Fibroblast of lung (primary cell): ENCODE data around the gene PLEKHA6. TPM values are rescaled to one million over a fixed set of nuclear protein-coding genes. Genes with fewer than 3 reads are reported as not detected.
"Not testable (repeated sequence)": the region's sequence is repeated elsewhere in the genome, so short reads cannot be mapped to it uniquely, and the experiment has no call there.

ENCODE experiments used
- DNase-seq, 2 donors: peaks; one replicate each; pipeline versions ENCODE4 v3.0.0 to v3.0.0-alpha.2; 2010; ENCODE audit warnings: low read depth in 2 of 2
- H2AFZ ChIP-seq: 2 replicates; pipeline ENCODE4 v1.5.1; 2012; ENCODE audit warnings: low read length, control low read depth, inconsistent platforms
- H3K27ac ChIP-seq: 2 replicates; pipeline ENCODE4 v1.5.1; 2011; ENCODE audit warnings: low read length, control low read depth; ENCODE audit not compliant: insufficient read depth
- H3K27me3 ChIP-seq: 2 replicates; pipeline ENCODE4 v1.5.1; 2011; ENCODE audit warnings: mild to moderate bottlenecking, low read length; ENCODE audit not compliant: control insufficient read depth, insufficient read depth
- H3K36me3 ChIP-seq: 2 replicates; pipeline ENCODE4 v1.5.1; 2011; ENCODE audit warnings: low read length; ENCODE audit not compliant: control insufficient read depth, insufficient read depth
- H3K4me1 ChIP-seq: 2 replicates; pipeline ENCODE4 v1.5.1; 2011; ENCODE audit warnings: low read length; ENCODE audit not compliant: control insufficient read depth, insufficient read depth; ENCODE audit errors: extremely low read depth
- H3K4me2 ChIP-seq: 2 replicates; pipeline ENCODE4 v1.5.1; 2011; ENCODE audit warnings: low read length, control low read depth; ENCODE audit not compliant: insufficient read depth; ENCODE audit errors: extremely low read depth
- H3K4me3 ChIP-seq, 4 experiments: fragments of 200-600 bp in 1 of 4; sonication (generic) in 1 of 4; replicated peaks in 1 of 4; 2 replicates each; pipeline ENCODE4 v1.5.1; 2011 to 2016; ENCODE audit warnings: low read length in 4 of 4, low read depth in 3 of 4, mild to moderate bottlenecking in 3 of 4, control low read depth in 2 of 4, inconsistent platforms in 1 of 4, mixed read lengths in 1 of 4; ENCODE audit not compliant: insufficient read depth in 1 of 4; ENCODE audit errors: control extremely low read depth in 1 of 4
- H3K79me2 ChIP-seq: 2 replicates; pipeline ENCODE4 v1.5.1; 2012; ENCODE audit warnings: mild to moderate bottlenecking, low read length, inconsistent platforms; ENCODE audit not compliant: control insufficient read depth, insufficient read depth
- H3K9ac ChIP-seq: 2 replicates; pipeline ENCODE4 v1.5.1; 2011; ENCODE audit warnings: mild to moderate bottlenecking, low read length, control low read depth; ENCODE audit not compliant: insufficient read depth
- H3K9me3 ChIP-seq: 2 replicates; pipeline ENCODE4 v1.5.1; 2012; ENCODE audit warnings: low read depth, low read length; ENCODE audit not compliant: control insufficient read depth, insufficient read depth
- H4K20me1 ChIP-seq: 2 replicates; pipeline ENCODE4 v1.5.1; 2011; ENCODE audit warnings: low read length; ENCODE audit not compliant: control insufficient read depth, insufficient read depth; ENCODE audit errors: extremely low read depth
- EZH2 ChIP-seq: IDR thresholded peaks from 2 replicates; pipeline ENCODE4 v1.5.1; 2012; ENCODE audit warnings: low read length, control low read depth, mild to moderate bottlenecking; ENCODE audit errors: missing control alignments
- polyA plus RNA-seq, 2 donors: library from polyadenylated mRNA; depleted of rRNA in 1 of 2; stranded (reverse) in 1 of 2; unstranded in 1 of 2; fragments of >200 nt; gene quantifications; 2 replicates each; pipeline ENCODE4 v1.2.1, GENCODE V29; 2011 to 2012; ENCODE audit warnings: missing spikeins in 1 of 2
- total RNA-seq: library from RNA; depleted of rRNA; stranded (reverse); fragments of >200 nt; gene quantifications from 2 replicates; pipeline ENCODE4 v1.2.1, GENCODE V29; 2014
- TF ChIP-seq, protein P1 (sequence below), 2 donors: IDR thresholded peaks in 1 of 2; conservative IDR thresholded peaks in 1 of 2; 1 replicate in 1 of 2; 2 replicates in 1 of 2; pipeline ENCODE4 v1.5.1; 2011 to 2012; ENCODE audit warnings: low read length in 2 of 2, control low read depth in 1 of 2, inconsistent platforms in 1 of 2, low read depth in 1 of 2, mild to moderate bottlenecking in 1 of 2

Gene PLEKHA6
- total and polyA plus RNA-seq, 2 donors (not counting 1 experiment from before 2014, with no cell fraction given) = 3.8 to 4.3 TPM

DNA sequence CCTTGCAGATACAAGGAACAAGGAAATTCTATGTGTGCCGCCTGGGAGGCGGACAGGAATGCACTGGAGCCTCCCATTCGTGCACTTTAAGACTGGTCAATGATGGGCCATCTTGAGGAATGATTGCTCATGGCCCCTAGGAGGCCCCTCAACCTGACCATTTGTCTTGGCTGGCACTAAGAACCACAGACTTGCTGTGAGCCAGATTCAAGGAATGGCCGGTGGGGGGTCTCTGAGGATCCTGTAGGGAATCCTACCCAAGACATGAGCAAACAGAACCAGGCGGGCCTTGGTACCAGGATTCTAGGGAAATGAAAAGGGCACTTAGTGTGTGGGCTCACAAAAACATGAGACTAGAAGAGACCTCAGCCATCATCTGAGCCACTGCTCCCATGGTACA is 117.8 kb downstream of the PLEKHA6 start:
- Histone ChIP-seq H3K36me3 (no peaks in the 10 kb centered on the region), H3K4me1 (no peaks in the 10 kb centered on the region), H4K20me1 (no peaks in the 10 kb centered on the region), H3K27ac (no peak overlapping the region), H3K9ac (no peak overlapping the region), H2AFZ (no peak overlapping the region), H3K4me2 (no peak overlapping the region), H3K9me3 (no peaks in the 10 kb centered on the region), H3K27me3 (peaks cover 3% of the 10 kb centered on the region), H3K4me3 (no peak overlapping the region), H3K79me2 (no peaks in the 10 kb centered on the region)
- no peak for TF ChIP-seq EZH2
- TF ChIP-seq, protein P1, sequence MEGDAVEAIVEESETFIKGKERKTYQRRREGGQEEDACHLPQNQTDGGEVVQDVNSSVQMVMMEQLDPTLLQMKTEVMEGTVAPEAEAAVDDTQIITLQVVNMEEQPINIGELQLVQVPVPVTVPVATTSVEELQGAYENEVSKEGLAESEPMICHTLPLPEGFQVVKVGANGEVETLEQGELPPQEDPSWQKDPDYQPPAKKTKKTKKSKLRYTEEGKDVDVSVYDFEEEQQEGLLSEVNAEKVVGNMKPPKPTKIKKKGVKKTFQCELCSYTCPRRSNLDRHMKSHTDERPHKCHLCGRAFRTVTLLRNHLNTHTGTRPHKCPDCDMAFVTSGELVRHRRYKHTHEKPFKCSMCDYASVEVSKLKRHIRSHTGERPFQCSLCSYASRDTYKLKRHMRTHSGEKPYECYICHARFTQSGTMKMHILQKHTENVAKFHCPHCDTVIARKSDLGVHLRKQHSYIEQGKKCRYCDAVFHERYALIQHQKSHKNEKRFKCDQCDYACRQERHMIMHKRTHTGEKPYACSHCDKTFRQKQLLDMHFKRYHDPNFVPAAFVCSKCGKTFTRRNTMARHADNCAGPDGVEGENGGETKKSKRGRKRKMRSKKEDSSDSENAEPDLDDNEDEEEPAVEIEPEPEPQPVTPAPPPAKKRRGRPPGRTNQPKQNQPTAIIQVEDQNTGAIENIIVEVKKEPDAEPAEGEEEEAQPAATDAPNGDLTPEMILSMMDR (conservative IDR thresholded peaks at IDR 0.05 in 1 of 2, IDR thresholded peaks at IDR 0.05 in 1 of 2; ENCODE audit: low read depth in 1 of 2, low read length in 2 of 2) = no peak
- DNase-seq = no peak

DNA sequence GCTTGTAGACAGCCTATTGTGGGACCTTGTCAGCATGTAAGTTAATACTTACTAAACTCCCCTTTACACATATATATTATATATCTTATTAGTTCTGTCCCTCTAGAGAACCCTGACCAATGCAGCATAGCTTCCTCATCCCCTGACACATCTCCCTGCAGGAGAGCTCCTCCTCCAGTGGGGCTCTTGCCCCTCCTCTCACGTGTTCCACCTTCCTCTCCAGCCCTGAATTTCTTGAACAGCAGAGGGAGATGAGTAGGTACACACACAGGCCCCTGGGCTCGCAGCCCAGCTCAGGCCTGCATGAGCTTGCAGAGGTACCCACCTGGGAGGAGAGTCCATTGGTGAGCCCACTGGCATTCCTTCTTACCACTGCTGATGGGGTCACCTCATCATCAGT is 118.7 kb downstream of the PLEKHA6 start:
- Histone ChIP-seq H2AFZ (no peak overlapping the region), H3K27ac (no peak overlapping the region), H3K27me3 (no peaks in the 10 kb centered on the region), H3K9me3 (no peaks in the 10 kb centered on the region), H3K4me2 (no peak overlapping the region), H3K9ac (no peak overlapping the region), H4K20me1 (no peaks in the 10 kb centered on the region), H3K36me3 (no peaks in the 10 kb centered on the region), H3K4me3 (no peak overlapping the region), H3K79me2 (no peaks in the 10 kb centered on the region), H3K4me1 (no peaks in the 10 kb centered on the region)
- TF ChIP-seq, protein P1 (conservative IDR thresholded peaks at IDR 0.05 in 1 of 2, IDR thresholded peaks at IDR 0.05 in 1 of 2; ENCODE audit: low read depth in 1 of 2, low read length in 2 of 2) = no peak
- no peak for TF ChIP-seq EZH2
- no peak for DNase-seq

DNA sequence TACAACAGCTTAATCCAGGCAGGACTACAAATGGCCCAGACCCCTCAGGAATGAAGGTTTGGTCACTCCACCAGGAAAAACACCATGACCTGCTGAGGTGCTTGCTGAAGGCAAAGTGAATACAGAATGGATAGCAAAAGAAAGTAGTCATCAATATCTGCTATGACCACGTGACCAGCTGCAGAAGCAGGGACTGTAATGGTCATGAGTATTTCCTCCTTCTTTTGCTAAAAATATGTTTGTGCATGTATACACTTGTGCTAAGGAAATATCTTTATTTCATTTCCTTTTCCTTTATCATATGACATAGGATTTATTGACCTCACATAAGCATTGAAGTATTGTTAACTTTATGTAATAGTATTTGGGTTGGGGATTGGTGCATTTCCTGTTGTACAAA is 119.5 kb downstream of the PLEKHA6 start:
- Histone ChIP-seq H3K36me3 (no peaks in the 10 kb centered on the region), H3K9ac (no peak overlapping the region)

DNA sequence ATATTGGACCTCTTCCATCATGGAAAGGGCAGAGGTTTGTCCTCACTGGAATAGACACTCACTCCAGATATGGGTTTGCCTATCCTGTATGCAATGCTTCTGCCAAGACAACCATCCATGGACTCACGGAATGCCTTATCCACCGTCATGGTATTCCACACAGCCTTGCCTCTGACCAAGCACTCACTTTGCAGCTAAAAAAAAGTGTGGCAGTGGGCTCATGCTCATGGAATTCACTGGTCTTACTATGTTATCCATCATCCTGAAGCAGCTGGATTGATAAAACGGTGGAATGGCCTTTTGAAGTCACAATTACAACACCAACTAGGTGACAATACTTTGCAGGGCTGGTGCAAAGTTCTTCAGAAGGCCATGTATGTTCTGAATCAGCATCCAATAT is 120.3 kb downstream of the PLEKHA6 start:
- not testable (repeated sequence) for H4K20me1 ChIP-seq, H3K4me2 ChIP-seq, DNase-seq, H3K27me3 ChIP-seq, H3K36me3 ChIP-seq, H3K27ac ChIP-seq, H3K79me2 ChIP-seq, H2AFZ ChIP-seq, H3K9ac ChIP-seq, H3K4me3 ChIP-seq, H3K9me3 ChIP-seq, H3K4me1 ChIP-seq

More for the DNA sequence above, 119.5 kb downstream of the PLEKHA6 start:
- H3K4me1 ChIP-seq = no peaks in the 10 kb centered on the region
- no peaks in the 10 kb centered on the region for H3K27me3 ChIP-seq
- no peak overlapping the region for H3K4me3 ChIP-seq
- H2AFZ ChIP-seq = no peak overlapping the region
- H3K27ac ChIP-seq = no peak overlapping the region
- DNase-seq = no peak
- H3K4me2 ChIP-seq = no peak overlapping the region
- H3K9me3 ChIP-seq = no peaks in the 10 kb centered on the region
- no peak for TF ChIP-seq EZH2
- H4K20me1 ChIP-seq = no peaks in the 10 kb centered on the region
- H3K79me2 ChIP-seq = no peaks in the 10 kb centered on the region

DNA sequence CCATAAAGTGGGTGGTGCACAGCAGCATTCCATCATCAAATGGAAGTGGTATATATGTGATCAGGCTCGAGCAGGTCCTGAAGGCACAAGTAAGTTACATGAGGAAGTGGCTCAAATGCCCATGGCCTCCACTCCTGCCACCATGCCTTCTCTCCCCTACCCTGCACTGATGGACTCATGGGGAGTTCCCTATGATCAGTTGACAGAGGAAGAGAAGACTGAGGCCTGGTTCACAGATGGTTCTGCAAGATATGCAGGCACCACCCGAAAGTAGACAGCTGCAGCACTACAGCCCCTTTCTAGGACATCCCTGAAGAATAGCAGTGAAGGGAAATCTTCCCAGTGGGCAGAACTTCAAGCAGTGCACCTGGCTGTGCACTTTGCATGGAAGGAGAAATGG is 121.2 kb downstream of the PLEKHA6 start:
- H3K27ac ChIP-seq, H3K27me3 ChIP-seq, H2AFZ ChIP-seq, H3K36me3 ChIP-seq, H3K9ac ChIP-seq, H3K4me3 ChIP-seq, H3K4me2 ChIP-seq, H3K4me1 ChIP-seq, H4K20me1 ChIP-seq, DNase-seq, H3K9me3 ChIP-seq, H3K79me2 ChIP-seq: not testable (repeated sequence)
